Posterior cingulate gyrus (tissue), 11 donors: Measurements from ENCODE around the gene SLC28A1.
A peak's percentile ranks its signal among the peaks of the same experiment; 100 is the strongest.
"Not testable (repeated sequence)": the region's sequence is repeated elsewhere in the genome, so short reads cannot be mapped to it uniquely, and the experiment has no call there.

Experiments
- DNase-seq, 10 donors: peaks; one replicate each; pipeline versions ENCODE4 v3.0.0 to v3.0.0-alpha.2; 2020 to 2021; ENCODE audit warnings: mixed read lengths in 3 of 10
- intact Hi-C: fragments of 100-400 bp; cut with DNase I; formaldehyde crosslinking; loops from one replicate; pipeline ENCODE4 v1.15.1; 2023

SLC28A1 gene

GRCh38 chr15:84859651-84860050, 24.8 kb upstream of the SLC28A1 start:
- intact Hi-C loops: no loop called here
- peak in 1 of 10 donors; percentile 77 for DNase-seq

- intact Hi-C loops: no loop called here
- DNase-seq: no peak
Measured at GRCh38 chr15:84861781-84862180, 22.7 kb upstream of the SLC28A1 start.

- intact Hi-C loops: no loop called here
Measured at GRCh38 chr15:84862214-84862975, 22.1 kb upstream of the SLC28A1 start.

GRCh38 chr15:84863565-84864443, 20.7 kb upstream of the SLC28A1 start:
- intact Hi-C loops: no loop called here
- peak in 1 of 10 donors; percentile 71 for DNase-seq

More at GRCh38 chr15:84862214-84862975, 22.1 kb upstream of the SLC28A1 start:
- DNase-seq: peak in 1 of 10 donors; percentile 66

- intact Hi-C loops: no loop called here
- peak in 1 of 10 donors; percentile 42 for DNase-seq
Measured at GRCh38 chr15:84864444-84864795, 20.0 kb upstream of the SLC28A1 start.

- intact Hi-C loops: no loop called here
- DNase-seq: no peak
Measured at GRCh38 chr15:84865074-84865569, 19.3 kb upstream of the SLC28A1 start.

- DNase-seq: peak in 1 of 10 donors; percentile 77
- intact Hi-C loops: no loop called here
Measured at GRCh38 chr15:84868037-84868880, 16.2 kb upstream of the SLC28A1 start.

- intact Hi-C loops: no loop called here
- DNase-seq: peak in 1 of 10 donors; percentile 61
Measured at GRCh38 chr15:84869510-84869909, 15.0 kb upstream of the SLC28A1 start.

- DNase-seq: peak in 2 of 10 donors; percentile 53 to 57
- intact Hi-C loops: no loop called here
Measured at GRCh38 chr15:84871428-84871985, 13.0 kb upstream of the SLC28A1 start.

- DNase-seq: peak in 2 of 10 donors; percentile 39 to 55
- intact Hi-C loops: no loop called here
Measured at GRCh38 chr15:84872009-84872910, 12.2 kb upstream of the SLC28A1 start.

- intact Hi-C loops: no loop called here
- DNase-seq: no peak
Measured at GRCh38 chr15:84873997-84874396, 10.5 kb upstream of the SLC28A1 start.

GRCh38 chr15:84874981-84875699, 9.3 kb upstream of the SLC28A1 start:
- DNase-seq: peak in 1 of 10 donors; percentile 37
- intact Hi-C loops: no loop called here

- intact Hi-C loops: loop anchor here (2.0 kb wide), 1 partner anchor 277 kb away; no protein-coding TSS in a partner anchor
- DNase-seq: no peak
Measured at GRCh38 chr15:84876269-84876668, 8.2 kb upstream of the SLC28A1 start.

GRCh38 chr15:84877701-84878100, 6.8 kb upstream of the SLC28A1 start:
- intact Hi-C loops: loop anchor here (2.0 kb wide), 1 partner anchor 279 kb away; no protein-coding TSS in a partner anchor
- not testable (repeated sequence) for DNase-seq

GRCh38 chr15:84878504-84878903, 6.0 kb upstream of the SLC28A1 start:
- DNase-seq: peak in 7 of 10 donors; percentile 39 to 92 (median 62)
- intact Hi-C loops: no loop called here

GRCh38 chr15:84879088-84879780, 5.2 kb upstream of the SLC28A1 start:
- intact Hi-C loops: no loop called here
- peak in 2 of 10 donors; percentile 43 to 51 for DNase-seq

- no peak for DNase-seq
- intact Hi-C loops: no loop called here
Measured at GRCh38 chr15:84880007-84880406, 4.5 kb upstream of the SLC28A1 start.
